ENCODE data around the gene LMOD1. TPM values are rescaled to one million over a fixed set of nuclear protein-coding genes. Genes with fewer than 3 reads are reported as not detected.

Gene LMOD1
- total RNA-seq, 8 experiments from 2014 or later = 0.16 to 1.8 (median 0.62) TPM

Other genes starting within 250 kb of the LMOD1 start
- 10 to 100 TPM; 16.9 to 69.8 (median 46.7) TPM for gene IPO9, start 117.4 kb downstream of the LMOD1 start, total RNA-seq
- gene SHISA4, start 57.6 kb downstream of the LMOD1 start, total RNA-seq = 10 to 100 TPM in 3 of 8 experiments, 1 to 10 TPM in 5; 3.4 to 26.9 (median 7.6) TPM
- gene TIMM17A, start 9.0 kb upstream of the LMOD1 start, total RNA-seq = 100 to 1,000 TPM in 3 of 8 experiments, 10 to 100 TPM in 5; 67.6 to 123 (median 75.4) TPM
- 100 to 1,000 TPM in 2 of 8 experiments, 10 to 100 TPM in 6; 33.6 to 137 (median 44.4) TPM for gene RNPEP, start 36.1 kb upstream of the LMOD1 start, total RNA-seq
- gene ELF3, start 64.0 kb upstream of the LMOD1 start, total RNA-seq = 10 to 100 TPM in 1 of 8 experiments, 1 to 10 TPM in 5, under 1 TPM in 2; 0.27 to 18.0 (median 2.8) TPM
- 1 to 10 TPM in 2 of 8 experiments, under 1 TPM in 6; 0.27 to 9.8 (median 0.64) TPM for gene GPR37L1, start 176.4 kb upstream of the LMOD1 start, total RNA-seq
- gene ARL8A, start 198.2 kb upstream of the LMOD1 start, total RNA-seq = 10 to 100 TPM; 14.9 to 92.5 (median 72.2) TPM
- gene PTPN7, start 214.1 kb upstream of the LMOD1 start, total RNA-seq = 1 to 10 TPM in 2 of 8 experiments, under 1 TPM in 6; 0.27 to 2.4 (median 0.64) TPM
- gene LGR6, start 247.3 kb upstream of the LMOD1 start, total RNA-seq = 1 to 10 TPM in 1 of 8 experiments, under 1 TPM in 7; 0.13 to 1.0 (median 0.35) TPM

All from motor neuron (in vitro differentiated cells).